Fibroblast of lung (primary cell): Measurements from ENCODE around the gene MICAL2.

ENCODE experiments used
- EZH2 ChIP-seq: IDR thresholded peaks from 2 replicates; pipeline ENCODE4 v1.5.1; 2012; ENCODE audit warnings: low read length, control low read depth, mild to moderate bottlenecking; ENCODE audit errors: missing control alignments
- TF ChIP-seq, protein P1 (sequence below), 2 donors: IDR thresholded peaks in 1 of 2; conservative IDR thresholded peaks in 1 of 2; 1 replicate in 1 of 2; 2 replicates in 1 of 2; pipeline ENCODE4 v1.5.1; 2011 to 2012; ENCODE audit warnings: low read length in 2 of 2, control low read depth in 1 of 2, inconsistent platforms in 1 of 2, low read depth in 1 of 2, mild to moderate bottlenecking in 1 of 2

DNA sequence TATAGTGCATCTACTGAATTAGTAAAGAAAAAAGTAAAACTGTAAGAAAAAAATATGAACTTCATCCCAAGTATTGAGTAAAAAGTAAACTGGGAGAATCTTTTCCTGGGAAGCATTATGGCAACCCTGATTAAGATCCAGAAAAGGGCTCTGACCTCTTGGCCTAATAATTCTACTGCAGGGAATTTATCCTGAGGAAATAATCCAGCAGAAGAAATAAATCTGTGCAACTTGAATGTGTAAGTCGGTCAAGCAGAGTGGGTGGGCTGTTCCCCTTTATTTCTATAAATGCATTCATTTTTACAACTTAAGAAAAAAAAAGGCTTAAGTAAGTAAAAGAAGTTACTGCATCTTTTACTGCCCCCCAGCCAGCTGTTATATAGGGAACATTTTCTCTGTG is 155.7 kb downstream of the MICAL2 start:
- TF ChIP-seq, protein P1, sequence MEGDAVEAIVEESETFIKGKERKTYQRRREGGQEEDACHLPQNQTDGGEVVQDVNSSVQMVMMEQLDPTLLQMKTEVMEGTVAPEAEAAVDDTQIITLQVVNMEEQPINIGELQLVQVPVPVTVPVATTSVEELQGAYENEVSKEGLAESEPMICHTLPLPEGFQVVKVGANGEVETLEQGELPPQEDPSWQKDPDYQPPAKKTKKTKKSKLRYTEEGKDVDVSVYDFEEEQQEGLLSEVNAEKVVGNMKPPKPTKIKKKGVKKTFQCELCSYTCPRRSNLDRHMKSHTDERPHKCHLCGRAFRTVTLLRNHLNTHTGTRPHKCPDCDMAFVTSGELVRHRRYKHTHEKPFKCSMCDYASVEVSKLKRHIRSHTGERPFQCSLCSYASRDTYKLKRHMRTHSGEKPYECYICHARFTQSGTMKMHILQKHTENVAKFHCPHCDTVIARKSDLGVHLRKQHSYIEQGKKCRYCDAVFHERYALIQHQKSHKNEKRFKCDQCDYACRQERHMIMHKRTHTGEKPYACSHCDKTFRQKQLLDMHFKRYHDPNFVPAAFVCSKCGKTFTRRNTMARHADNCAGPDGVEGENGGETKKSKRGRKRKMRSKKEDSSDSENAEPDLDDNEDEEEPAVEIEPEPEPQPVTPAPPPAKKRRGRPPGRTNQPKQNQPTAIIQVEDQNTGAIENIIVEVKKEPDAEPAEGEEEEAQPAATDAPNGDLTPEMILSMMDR (conservative IDR thresholded peaks at IDR 0.05 in 1 of 2, IDR thresholded peaks at IDR 0.05 in 1 of 2; ENCODE audit: low read depth in 1 of 2, low read length in 2 of 2), result no peak
- no peak for TF ChIP-seq EZH2
